Measurements from ENCODE around the gene TMPRSS13. TPM values are rescaled to one million over a fixed set of nuclear protein-coding genes. Genes with fewer than 3 reads are reported as not detected.
A peak's percentile ranks its signal among the peaks of the same experiment; 100 is the strongest.

TMPRSS13 gene
- total and polyA plus RNA-seq, 7 donors, result not detected

DNA sequence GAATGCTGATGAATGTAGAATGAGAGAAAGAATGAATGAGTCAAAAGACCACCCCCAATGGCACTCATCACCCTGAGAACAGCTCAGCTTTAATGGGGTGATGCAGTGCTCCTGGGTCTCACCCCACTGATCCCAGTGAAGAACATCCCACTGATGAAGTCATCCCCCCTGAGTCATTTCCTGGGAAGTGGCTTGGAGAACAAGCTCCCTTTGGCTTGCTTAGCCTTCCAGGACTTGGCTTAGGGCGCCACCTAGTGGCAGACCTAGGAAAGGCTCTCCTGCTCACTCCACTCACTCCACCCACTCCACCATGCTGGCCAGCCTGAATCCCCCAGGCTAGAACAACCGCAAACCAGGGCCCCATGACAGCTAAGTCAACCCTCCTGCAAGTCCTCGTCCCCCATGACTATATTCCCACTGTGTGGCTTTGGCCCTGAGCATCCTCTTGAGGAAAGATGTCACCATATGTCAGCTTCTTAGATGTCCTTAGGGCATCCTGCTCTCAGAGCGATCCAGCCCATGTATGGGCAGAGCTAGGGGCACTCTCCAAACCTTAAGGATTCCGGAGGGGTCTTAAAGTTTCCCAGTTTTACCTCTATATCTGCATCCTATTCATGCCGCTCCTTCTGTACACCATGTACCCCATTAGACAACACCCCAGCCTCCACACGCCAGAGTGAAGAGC, 17.8 kb upstream of the TMPRSS13 start:
- TF ChIP-seq, protein P1, sequence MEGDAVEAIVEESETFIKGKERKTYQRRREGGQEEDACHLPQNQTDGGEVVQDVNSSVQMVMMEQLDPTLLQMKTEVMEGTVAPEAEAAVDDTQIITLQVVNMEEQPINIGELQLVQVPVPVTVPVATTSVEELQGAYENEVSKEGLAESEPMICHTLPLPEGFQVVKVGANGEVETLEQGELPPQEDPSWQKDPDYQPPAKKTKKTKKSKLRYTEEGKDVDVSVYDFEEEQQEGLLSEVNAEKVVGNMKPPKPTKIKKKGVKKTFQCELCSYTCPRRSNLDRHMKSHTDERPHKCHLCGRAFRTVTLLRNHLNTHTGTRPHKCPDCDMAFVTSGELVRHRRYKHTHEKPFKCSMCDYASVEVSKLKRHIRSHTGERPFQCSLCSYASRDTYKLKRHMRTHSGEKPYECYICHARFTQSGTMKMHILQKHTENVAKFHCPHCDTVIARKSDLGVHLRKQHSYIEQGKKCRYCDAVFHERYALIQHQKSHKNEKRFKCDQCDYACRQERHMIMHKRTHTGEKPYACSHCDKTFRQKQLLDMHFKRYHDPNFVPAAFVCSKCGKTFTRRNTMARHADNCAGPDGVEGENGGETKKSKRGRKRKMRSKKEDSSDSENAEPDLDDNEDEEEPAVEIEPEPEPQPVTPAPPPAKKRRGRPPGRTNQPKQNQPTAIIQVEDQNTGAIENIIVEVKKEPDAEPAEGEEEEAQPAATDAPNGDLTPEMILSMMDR (IDR thresholded peaks at IDR 0.05), result peak; percentile 96
- Histone ChIP-seq H3K27ac (no peak overlapping the region), H3K4me3 (no peak overlapping the region), H3K27me3 (ENCODE audit: insufficient read depth in 3 of 3, low read length in 2 of 3) (peaks cover 0 to 14% (median 1%) of the 10 kb centered on the region in 3 donors), H3K9me3 (peaks cover 3% of the 10 kb centered on the region), H3K36me3 (ENCODE audit: insufficient read depth in 1 of 2, low read depth in 1 of 2) (no peaks in the 10 kb centered on the region), H3K4me1 (no peaks in the 10 kb centered on the region)
- 40 to 46% (median 43%) methylated on average over 7 of the region's 7 CpGs for WGBS, 3 donors
- DNase-seq (peak; percentile 87 to 94), ATAC-seq (peak; percentile 94 to 98 (median 96))
- intact Hi-C loops (cut with DNase I), result loop anchor here (1.0 to 10.0 kb wide), 7 partner anchors 102 to 520 kb away; no protein-coding TSS in a partner anchor

DNA sequence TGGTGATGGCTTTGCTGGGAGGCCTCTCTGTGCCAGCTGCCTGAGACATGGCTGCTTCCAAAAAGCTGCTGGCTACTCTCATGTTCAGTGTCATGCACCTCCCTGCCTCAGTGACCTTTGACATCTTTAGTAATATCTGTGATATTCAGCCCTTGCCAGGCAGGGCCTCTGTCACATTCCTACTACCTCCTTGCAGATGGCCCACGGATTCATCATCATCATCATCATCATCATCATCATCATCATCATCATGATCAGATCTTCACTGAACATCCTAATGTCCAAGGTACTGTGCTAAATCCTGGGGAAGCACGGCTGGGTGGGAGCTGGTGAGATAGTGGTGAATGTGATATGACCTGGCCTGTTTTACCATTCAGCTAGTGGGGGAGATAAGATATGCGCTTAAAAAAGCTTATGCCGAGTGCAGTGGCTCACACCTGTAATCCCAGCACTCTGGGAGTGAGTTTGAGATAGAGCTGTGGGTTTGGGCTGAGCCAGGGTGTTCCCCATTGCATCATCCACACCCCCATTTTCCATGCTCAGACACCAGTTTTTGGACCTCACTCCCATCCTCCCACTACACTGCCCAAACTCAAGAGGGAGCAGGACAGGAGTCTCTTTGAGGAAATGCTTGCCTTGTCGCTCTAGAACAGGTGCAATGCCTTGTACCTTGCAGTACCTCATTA, 17.1 kb upstream of the TMPRSS13 start:
- ATAC-seq, result peak in 1 of 4 donors; percentile 26

DNA sequence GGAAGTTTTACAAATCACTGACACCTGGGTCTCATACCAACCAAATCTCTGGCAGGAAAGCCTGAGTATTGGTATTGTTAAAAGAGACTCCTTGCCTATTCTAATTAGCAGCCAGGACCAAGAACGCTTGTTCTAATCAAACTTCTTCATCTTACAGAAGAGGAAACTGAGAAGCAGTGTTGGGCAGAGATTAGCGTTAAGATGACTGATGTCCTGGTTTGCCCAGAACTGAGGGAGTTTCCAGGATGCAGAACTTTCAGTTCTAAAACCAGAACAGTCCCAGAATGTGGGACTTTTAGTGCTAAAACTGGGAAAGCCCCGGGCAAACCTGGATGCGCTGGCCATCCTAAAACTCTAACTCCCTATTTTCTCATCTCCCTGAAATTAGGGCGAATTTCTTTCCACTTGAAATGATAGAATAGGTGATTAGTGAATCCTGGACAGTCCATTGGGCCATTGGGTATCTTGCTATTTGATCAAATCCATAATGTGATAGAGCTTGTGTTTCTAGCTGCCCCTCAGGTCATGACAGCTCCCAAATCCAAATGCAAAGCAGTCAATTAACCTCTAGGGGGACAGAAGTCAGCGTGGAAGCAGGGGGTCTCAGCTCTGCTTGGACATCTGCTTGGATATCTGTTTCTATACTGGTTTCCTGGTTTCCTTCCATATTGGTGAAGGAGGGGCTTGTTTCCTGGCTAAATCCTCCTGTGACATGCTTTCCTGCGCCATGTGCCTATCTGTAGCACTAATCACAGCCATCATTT, 16.0 kb upstream of the TMPRSS13 start:
- TF ChIP-seq, protein P1 (IDR thresholded peaks at IDR 0.05), result peak; percentile 7
- intact Hi-C loops (cut with DNase I), result loop anchor here (5.0 to 10.0 kb wide), 4 partner anchors 107 to 518 kb away; no protein-coding TSS in a partner anchor
- Histone ChIP-seq H3K4me1 (no peaks in the 10 kb centered on the region), H3K36me3 (ENCODE audit: insufficient read depth in 1 of 2, low read depth in 1 of 2) (no peaks in the 10 kb centered on the region), H3K27me3 (ENCODE audit: insufficient read depth in 3 of 3, low read length in 2 of 3) (peaks cover 0 to 14% (median 2%) of the 10 kb centered on the region in 3 donors), H3K4me3 (no peak overlapping the region), H3K9me3 (peaks cover 3% of the 10 kb centered on the region), H3K27ac (no peak overlapping the region)
- DNase-seq (no peak), ATAC-seq (no peak)
- WGBS, 3 donors, result 32 to 58% (median 33%) methylated on average over 7 of the region's 7 CpGs

More for the DNA sequence above, 17.1 kb upstream of the TMPRSS13 start:
- no peaks in the 10 kb centered on the region for H3K4me1 ChIP-seq
- DNase-seq, result no peak
- H3K36me3 ChIP-seq (ENCODE audit: insufficient read depth in 1 of 2, low read depth in 1 of 2), result no peaks in the 10 kb centered on the region
- H3K27ac ChIP-seq, result no peak overlapping the region
- TF ChIP-seq, protein P1 (IDR thresholded peaks at IDR 0.05), result no peak
- no peak overlapping the region for H3K4me3 ChIP-seq
- peaks cover 3% of the 10 kb centered on the region for H3K9me3 ChIP-seq
- WGBS, 3 donors, result 69 to 79% (median 76%) methylated on average over 5 of the region's 5 CpGs
- intact Hi-C loops (cut with DNase I), result loop anchor here (2.0 to 10.0 kb wide), 6 partner anchors 101 to 519 kb away; no protein-coding TSS in a partner anchor
- H3K27me3 ChIP-seq (ENCODE audit: insufficient read depth in 3 of 3, low read length in 2 of 3), result peaks cover 0 to 14% (median 2%) of the 10 kb centered on the region in 3 donors

DNA sequence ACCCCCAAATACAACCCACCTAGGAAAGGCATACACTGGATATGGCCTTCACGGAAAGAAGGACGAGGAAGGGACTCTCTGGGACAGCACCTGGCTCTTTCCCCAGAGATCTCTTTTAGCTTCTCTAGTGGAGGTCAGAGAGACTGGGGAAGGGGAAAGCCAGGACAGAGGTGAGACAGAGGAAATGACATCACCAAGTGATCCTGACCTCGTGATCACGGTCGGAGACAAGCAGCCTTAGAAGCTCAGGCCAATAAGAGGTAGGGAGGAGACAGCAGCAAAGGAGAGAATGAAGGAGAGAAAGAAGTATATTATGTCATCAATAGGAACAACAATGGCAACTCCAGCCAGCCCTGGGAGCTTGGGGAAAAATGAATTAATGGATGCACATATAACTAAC, 15.4 kb upstream of the TMPRSS13 start:
- no peak for ATAC-seq
- H3K27me3 ChIP-seq (ENCODE audit: insufficient read depth in 3 of 3, low read length in 2 of 3), result peaks cover 0 to 14% (median 2%) of the 10 kb centered on the region in 3 donors
- H3K9me3 ChIP-seq, result peaks cover 3% of the 10 kb centered on the region
- TF ChIP-seq, protein P1 (IDR thresholded peaks at IDR 0.05), result no peak
- no peak overlapping the region for H3K27ac ChIP-seq
- WGBS, 3 donors, result 73 to 83% (median 80%) methylated on average over 5 of the region's 5 CpGs
- H3K4me3 ChIP-seq, result no peak overlapping the region
- intact Hi-C loops (cut with DNase I), result loop anchor here in 1 of 2 donors (10.0 kb wide), 1 partner anchor 510 kb away; no protein-coding TSS in a partner anchor
- no peaks in the 10 kb centered on the region for H3K4me1 ChIP-seq
- no peaks in the 10 kb centered on the region for H3K36me3 ChIP-seq (ENCODE audit: insufficient read depth in 1 of 2, low read depth in 1 of 2)
- DNase-seq, result no peak

All from psoas muscle (tissue), 8 donors.